HG02884 (cell line): ENCODE data around the gene FNDC5.

Source experiments
- ATAC-seq: cut with Tn5 transposase; IDR thresholded peaks from one replicate; pipeline ENCODE4 v1.9.1; 2021; ENCODE audit warnings: mild to moderate bottlenecking, moderate library complexity; ENCODE audit not compliant: unreplicated experiment

FNDC5 gene

DNA sequence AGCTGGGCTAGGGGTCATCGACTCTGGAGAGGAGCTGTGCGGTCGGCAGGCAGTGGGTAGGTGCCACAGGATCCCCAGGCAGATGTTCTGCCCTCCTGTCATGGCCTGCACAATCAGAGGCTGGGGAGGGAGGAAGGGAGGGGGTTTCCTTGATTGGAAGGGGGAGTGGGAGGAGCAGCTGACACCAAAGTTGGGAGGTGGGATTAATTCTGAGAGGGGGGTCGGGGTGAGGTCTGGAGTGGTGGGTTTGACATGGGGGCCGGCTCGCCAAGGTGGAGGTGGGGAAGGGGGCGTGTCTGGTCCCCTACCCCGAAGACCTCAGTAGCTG, 14.9 kb upstream of the FNDC5 start:
- no peak for ATAC-seq

DNA sequence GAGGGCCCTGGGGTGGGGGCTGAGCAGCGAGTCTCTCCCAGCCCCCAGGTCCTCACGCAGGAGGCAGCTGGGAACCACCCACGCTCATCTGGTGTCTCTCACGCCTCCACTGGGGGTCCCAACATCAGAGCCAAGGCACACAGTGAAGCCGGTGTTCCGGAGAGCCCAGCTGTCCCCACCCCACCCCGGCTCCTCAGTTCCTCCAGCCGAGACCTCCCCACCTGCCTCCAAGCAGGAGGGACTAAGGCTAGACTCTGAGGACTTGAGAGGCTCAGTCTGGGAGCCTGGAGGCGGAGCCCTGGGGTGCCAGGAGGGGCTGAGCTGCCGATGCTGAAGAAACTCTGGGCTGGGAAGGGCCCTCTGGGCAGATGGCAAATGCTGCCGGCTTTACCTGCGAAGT, 14.0 kb upstream of the FNDC5 start:
- ATAC-seq, result no peak

DNA sequence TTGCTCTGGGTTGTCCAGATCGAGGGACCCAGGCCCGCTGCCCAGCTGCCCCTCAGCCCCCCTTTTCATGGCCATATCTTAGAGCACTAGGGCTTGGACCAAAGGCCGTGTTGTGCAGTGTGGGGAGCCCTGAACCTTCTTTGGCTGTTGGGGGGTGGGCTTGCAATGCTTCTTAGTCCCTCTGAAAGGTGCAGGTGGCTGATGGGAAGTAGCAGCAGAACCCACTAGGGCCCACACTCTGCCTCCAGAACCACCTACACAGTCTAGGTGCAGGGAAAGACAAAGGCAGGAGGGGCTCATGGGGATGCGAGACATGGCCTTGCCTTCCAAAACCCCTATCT, 13.3 kb upstream of the FNDC5 start:
- no peak for ATAC-seq

DNA sequence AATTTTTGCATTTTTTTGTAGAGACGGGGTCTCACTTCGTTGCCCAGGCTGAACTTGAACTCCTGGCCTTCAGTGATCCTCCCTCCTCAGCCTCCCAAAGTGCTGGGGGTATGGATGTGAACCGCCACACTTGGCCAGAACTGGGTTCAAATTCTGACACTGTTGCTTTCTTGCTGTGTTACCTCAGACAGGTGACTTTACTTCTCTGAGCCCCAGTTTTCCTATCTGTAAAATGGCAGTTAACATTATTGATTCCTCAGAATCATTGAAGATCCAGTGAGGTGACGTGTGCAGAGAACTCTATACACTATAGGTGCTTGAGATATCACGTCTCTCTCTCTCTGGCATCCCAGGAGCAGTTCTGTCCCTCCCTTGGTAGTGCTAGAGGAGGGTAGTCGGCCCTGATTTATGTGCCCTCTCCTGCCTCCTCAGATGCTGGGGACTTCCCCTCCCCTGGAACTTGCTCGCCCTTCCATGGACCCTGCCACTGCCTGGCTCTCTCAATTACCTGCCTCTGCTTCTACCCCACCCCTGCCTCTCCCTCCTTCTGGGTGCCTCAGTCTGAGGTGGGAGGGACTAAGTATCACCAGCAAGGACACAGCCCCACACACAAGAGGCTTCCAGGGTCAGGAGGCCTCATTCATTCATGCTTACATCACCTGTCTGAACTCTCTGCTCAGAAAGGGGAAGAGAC, 12.8 kb upstream of the FNDC5 start:
- ATAC-seq, result no peak

DNA sequence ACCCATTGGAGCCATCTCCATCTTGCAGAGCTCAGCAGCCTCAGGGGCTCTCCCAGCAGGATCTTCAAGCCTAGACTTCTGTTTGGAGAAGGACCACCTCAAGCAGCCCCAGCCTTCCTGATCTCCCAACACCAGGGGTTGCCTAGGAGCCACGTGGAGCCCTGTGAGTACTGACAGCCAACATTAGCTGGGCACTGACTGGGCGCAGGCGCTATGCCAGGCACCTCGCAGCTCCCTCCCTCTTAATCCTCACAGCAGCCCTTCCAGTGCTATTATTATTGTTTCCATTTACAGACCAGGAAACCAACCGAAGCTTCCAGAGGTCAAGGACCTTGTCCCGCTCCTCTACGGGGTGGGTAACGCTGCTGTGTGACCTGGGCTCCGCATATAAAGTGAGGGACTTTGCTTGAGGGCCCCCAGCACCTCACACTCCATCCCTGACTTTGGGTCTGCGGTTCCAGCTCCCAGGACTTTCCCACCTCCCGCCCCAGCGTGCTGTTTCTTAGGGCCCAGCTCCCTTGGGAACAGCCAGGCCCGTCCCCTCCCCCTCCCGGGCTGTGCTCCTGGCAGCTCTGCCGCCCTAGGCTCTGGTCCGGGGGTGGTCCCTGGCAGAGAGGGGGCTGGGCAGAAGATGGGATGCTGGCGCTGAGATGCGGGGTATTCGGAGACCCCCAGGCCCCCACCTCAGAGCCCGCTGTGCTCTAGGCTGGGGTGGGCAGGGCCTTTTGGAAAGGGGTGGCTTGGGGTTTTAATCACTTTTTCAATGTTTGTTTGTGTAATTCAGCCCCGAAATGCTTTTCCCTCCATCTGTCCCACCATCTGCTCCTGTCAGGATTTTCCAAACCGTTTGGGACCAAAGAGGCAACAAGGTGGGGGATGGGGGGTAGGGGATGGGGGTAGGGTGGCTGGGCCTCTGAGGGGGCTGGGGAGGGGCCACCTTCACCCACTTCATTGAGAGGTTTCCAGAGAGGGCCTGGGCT, 11.4 kb upstream of the FNDC5 start:
- ATAC-seq, result no peak

DNA sequence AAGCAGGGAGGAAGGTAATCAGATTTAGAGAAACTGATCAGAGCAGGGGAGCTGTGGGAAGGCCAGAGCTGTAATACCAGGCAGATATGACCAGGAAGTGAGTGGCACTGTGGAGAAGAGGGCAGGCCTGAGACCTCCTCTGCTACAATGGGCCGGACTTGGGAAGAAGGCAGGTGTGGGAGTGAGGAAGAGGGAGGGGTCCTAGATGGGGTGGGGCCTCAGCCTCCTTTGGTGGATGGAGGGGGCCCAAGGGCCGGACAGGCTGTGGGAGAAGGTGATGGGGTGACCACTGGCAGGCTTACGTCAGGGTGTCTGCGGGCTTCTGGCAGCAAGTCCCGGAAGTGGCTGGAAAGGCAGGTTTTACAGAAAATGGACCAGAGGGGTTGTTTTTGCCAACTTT, 10.6 kb upstream of the FNDC5 start:
- ATAC-seq, result no peak

DNA sequence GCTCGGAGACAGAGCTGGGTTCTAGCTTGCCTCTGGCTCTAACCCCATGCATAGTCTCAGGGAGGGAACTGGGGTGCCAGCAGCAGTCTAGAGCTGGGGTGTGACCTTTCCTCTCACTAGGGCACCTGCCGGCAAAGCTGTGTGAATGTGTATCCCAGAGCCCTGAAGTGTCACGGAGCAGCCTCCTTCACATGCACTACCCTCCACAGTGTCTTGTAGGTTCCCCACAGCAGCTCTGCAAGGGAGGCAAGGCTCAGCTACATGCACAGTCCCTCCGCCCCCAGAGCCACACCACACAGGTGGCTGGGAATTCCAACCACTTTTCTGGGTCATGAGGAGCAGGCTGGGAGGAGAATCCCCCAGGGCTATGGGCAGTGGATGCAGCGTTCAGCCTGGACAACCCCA, 7.9 kb upstream of the FNDC5 start:
- ATAC-seq, result no peak

DNA sequence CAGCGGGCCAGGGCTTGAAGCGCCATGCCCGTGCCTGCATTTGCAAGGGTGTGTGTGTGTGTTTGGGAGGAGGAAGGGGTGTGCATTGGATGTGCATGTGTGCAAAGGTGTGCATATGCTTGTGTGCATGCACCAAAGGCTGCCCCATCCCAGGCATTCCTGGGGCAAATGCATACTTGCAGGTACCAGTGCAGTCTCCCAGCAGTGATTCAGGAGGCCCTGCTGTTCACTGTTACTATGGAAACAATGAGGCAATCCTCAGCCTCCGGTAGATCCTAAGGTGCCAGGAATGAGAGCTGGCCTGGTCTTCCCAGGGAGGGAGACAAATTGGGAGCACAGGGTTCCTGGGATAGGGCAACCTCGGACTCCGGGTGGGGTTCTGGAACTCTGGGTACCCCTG, 7.5 kb upstream of the FNDC5 start:
- no peak for ATAC-seq

DNA sequence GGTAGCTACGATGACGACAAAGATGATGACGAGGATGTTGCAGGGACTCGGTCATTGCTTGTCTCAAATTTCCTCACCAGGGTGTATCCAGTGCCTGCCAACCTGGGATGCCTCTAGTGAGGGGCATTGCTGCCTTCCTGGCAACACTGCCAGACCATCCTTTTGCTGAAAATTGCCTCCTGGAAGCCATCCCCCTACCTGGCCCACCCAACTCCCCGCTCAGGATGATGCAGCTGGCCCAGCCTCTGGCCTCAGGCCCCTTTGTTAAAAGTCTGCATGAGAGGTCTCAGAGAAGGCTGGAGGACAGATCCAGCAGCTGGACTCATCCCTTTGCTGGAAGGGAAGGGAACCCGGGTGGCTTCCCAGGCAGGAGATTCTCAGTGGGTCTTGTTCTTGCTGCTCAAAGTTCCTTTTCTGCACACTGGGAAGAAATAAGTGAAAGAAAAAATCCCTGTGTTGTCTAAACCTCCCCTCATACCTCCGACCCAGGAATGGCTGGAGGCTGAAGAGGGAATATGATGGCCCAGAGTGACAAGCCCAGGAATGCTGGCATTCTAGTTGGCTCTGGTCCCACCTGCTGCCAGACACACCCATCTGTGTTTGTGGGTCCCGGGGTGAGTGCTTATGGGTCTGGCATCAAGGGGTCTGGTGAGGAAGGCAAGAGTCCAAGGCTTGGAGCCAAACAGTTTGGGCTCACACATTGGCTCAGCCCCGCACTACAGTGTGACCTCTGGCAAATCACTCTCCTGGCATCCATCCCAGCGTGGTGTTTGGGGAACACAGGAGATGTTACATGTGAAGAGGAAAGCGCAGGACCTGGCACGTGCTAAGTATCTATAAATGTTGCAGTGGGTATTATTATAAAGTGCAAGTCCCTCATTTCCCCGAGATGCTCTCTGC, 6.7 kb upstream of the FNDC5 start:
- ATAC-seq, result no peak

DNA sequence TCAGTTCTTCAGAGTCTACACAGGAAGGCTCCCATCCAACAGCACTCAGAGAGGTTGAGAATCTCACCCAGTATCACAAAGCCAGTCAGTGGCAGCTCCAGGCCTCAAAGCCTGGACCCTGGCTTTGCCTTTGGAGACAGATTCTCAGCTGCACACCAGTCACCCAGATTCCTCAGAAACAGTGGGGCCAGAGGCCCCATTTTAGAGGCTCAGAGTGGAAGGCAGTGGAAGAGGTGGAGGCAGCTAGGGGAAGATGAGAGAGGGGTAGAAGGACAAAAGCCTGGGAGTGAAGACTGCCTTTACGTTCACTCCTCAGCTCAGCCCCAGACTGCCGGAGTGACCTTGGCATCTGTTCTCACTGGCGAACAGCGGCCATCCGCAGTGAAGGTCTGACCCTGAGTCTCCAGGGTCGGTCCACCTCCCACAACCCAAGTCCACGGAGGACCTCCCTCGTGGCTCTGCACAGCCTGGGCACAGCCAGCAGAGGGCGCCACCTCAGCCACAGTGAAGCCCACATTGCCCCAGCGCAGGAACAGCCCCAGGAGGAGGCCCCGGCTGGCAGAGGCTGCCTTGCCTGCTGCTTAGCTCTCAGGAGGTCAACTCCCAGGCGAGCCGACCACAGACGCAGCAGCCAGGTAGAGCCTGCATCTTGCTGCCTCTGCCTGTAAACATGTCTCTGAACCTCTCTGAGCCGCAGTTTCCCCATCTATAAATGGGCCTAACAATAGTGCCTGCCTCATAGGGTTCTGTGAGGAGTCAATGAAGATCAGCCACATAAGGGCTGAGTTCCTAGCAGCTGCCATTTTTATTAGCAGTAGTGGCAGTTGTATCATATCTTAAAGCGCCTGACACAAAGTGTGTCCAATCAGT, 5.9 kb upstream of the FNDC5 start:
- ATAC-seq, result no peak

DNA sequence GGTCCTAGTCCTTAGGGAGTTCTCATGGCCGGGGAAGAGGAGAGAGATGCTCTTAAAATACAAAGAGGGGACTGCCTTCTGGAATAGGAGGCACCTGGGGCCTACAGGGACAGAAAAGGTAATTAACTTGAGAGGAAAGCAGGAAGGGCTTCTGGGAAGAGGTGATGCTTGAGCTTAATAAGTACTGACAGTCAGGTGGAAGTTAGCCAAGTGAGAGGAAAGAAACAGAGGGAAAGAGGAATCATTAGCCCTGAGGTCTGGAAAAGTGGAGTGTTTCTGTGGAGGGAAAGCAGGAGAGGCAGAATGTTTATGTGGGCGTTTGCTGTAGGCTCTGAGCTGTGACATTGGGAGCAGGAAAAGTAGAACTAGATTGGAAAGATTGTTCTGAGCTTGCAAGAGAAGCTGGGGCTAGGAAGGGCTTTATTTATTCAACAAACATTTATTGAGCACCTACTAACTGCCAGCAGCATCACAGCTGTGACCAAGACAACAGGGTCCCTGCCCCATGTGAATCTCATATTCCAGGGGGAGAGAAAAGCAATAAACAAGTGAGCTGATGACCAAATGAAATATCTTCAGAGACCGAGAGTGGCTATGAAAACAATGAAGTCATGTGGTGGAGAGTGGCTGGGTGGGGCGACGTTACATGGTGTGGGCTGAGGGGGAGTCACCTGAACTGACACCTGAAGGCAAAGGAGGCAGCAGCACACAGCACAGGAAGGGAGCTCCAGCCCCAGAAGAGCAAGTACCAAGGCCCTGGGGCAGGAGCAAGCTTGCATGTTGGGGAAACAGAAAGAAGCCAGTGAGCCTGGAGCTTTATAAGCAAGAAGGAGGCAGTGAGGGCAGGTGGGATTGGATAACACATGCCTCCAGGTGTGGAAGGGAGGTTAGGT, 4.4 kb upstream of the FNDC5 start:
- ATAC-seq, result no peak

DNA sequence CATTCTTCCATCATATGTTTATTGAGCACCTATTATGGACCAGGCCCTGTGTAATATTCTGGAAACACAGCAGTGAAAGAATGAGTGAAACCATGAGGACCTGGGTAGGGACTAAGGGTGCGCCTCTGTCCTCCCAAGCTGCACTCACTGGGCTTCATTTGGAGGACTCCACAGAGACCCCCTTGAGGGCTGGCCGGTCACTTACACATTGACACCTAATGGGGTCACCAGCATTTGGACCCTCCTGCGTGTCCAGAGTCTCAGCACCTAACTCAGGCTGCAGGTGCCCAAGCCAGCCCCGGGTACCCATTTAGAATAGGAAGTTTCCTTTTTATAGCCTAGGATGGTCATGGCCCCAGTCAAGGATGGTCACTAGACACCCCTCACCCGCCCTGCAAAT, 2.8 kb upstream of the FNDC5 start:
- ATAC-seq, result no peak

DNA sequence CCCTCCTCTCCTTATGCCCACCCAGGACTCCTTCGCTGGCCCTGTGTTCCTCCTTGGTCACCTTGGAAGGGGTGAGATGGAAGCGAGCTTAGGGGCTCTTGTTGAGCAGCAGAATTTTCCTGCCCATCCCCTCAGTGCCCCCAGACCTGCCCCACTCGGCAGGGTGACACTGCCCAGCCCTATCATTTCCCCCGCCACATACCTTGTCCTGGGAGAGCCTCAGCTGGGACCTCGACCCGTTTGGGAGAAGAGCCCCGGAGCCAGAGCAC, 1.4 kb upstream of the FNDC5 start:
- ATAC-seq, result no peak

DNA sequence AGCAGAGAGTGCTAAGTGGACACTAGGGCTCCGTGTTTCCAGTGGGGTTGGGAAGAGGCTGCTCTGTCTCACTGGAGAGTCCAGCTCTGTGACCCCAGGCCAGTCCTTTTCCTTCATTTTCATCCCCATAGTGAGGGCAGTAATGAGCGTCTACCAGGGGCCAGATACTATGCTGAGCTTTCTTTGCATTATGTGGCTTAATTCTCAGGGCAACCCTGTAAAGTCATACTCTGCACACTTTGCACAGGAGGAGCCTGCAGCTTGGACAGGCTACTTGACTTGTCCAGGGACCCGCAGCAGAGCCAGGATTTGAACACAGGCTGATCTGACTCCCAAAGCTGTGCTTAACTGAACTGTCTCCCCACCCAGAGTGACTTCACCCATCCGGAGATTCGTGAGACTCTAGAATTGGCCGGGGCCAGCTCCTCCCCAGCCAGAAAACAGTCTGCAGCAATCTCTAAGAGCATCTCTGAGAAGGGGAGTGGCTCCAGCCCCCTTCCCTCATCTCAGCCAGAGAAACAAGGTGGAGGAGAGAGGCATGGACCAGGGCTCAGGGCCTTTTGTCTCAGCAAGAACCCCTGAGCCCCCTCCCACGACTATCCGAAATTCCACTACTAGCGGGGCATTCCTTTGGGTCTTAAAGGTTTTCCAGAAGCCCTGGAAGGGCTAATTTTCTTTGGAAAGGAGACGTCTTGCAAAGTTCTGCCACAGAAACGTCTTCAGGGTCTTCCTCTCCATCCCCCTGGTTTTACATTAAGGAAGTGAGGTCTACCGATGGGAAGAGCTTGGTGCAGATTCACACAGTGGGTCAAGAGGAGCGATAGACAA, 866 bp upstream of the FNDC5 start:
- ATAC-seq, result no peak

DNA sequence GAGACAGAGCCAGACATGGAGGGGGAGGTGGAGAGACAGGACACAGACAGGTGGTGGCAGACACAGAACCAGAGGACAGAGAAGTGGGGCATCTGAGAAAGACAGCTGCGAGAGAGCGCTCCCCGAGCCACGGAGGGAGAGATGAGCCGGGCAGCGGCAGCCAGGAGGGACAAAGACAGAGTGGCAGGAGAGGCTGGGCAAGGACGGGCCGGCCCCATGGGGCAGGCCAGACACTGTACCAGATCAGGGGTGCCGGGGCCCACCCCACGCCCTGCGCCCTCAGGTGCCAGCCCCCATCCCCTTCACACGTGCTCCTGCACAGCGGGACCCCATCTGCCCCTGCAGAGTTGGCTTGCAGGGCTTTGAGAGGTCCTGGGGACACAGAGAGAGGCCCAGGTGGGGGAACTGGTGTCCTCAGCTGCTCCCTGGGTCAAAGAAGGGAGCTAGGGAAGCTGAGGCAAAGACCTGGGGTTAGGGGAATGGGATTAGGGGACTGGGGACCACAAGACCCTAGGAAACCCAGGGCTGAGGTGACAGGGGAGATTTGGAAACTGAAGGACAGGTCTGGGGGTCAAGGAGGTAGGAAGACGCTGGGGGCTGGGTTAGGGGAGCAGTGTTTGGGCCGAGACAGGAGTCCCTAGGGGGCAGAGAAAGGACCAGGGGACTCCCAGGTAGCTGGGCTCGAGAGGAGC, 643 bp downstream of the FNDC5 start:
- no peak for ATAC-seq

DNA sequence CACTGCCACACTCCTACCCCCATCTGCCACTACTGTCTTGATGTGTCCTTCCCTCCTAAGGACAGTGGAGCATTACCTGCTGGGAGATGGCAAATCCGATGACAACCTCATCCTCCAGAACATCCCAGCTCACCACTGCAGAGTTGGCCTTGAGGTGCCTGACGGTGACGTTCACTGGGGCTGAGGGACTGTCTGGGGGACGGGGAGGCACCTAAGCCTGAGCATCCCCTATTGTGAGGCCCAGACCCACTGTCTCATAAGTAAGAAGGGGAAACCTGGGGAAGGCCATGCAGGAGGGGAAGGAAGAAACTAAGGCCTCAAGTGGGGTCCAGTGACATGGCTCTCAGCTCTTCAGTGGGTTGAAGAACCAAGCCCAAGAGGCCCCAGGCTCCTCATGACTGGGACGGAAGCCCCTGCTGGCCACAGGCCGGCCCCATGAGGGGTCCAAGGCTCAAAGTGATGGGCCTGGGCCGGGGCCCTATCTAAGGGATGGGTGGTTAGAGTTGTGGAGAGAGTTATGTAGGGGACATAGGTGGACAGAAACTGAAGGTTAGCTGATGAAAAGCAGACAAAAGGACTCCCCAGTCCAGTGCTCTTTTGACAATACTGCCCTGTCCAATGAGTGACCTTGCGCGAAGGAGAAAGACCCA, 1.8 kb downstream of the FNDC5 start:
- ATAC-seq, result no peak

DNA sequence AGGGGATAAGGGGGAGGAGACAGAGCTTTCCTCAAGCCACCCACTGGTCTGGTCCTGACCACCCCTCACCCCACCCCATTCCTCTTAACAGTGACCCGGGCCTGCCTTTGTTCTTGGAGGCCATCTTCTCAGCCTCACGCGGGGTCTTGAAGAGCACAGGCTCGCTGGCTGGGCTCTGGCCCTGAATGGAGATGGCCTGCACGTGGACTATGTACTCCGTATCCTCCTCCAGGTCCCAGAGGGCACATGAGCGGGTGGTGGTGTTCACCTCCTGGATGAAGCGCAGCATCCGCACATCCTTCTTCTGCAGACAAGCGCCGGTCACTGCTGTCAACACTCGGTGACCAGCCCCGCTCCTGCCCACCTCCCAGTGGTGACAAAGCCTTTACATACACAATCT, 2.6 kb downstream of the FNDC5 start:
- ATAC-seq, result no peak

DNA sequence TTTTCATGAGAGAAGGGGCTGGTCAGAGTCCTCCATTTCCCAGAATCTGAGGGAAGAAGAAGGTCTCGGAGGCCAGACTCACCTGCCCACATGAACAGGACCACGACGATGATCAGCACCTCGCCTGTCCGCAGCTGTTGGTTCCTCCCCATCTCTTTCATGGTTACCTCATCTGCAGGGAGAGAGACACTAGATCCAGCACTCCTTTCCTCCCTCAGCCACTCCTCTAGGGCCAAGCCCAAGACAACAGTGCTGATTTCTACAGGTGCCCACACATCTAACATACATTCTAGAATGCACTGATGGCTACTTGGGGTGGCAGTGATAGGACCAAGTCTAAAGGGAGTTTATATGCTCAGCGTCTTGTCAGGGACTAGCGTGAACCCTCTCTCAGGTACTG, 3.0 kb downstream of the FNDC5 start:
- no peak for ATAC-seq
